ENCODE results near the gene FOXP1.

- no peak for TF ChIP-seq SP1 (IDR thresholded peaks at IDR 0.05)
- TF ChIP-seq ZNF384 (IDR thresholded peaks at IDR 0.05) = no peak
- no peak for TF ChIP-seq ELF4 (IDR thresholded peaks at IDR 0.05)
- TF ChIP-seq BHLHE40 (IDR thresholded peaks at IDR 0.05; ENCODE audit: borderline replicate concordance) = no peak
- no peak for TF ChIP-seq TARDBP (IDR thresholded peaks at IDR 0.05)
- TF ChIP-seq CTBP1 (IDR thresholded peaks at IDR 0.05; ENCODE audit: borderline replicate concordance) = no peak
- TF ChIP-seq FOXM1 (IDR thresholded peaks at IDR 0.05; ENCODE audit: borderline replicate concordance) = no peak
- TF ChIP-seq NFRKB (IDR thresholded peaks at IDR 0.05) = no peak
- TF ChIP-seq HDGF (IDR thresholded peaks at IDR 0.05; ENCODE audit: borderline replicate concordance) = no peak
- TF ChIP-seq SUZ12 (IDR thresholded peaks at IDR 0.05) = no peak
- no peak for TF ChIP-seq PKNOX1 (IDR thresholded peaks at IDR 0.05)
- TF ChIP-seq FOXA1 (IDR thresholded peaks at IDR 0.05) = no peak
- TF ChIP-seq FOXK2 (IDR thresholded peaks at IDR 0.05) = no peak
Observed at GRCh38 chr3:71401695-71402231, 181.8 kb downstream of the FOXP1 start.

All from HEK293T (cell line).